ENCODE measurements around the gene CRK. TPM values are rescaled to one million over a fixed set of nuclear protein-coding genes. Genes with fewer than 3 reads are reported as not detected.

The CRK gene
- total and polyA plus RNA-seq, 11 donors = 17.0 to 49.0 (median 42.2) TPM

DNA sequence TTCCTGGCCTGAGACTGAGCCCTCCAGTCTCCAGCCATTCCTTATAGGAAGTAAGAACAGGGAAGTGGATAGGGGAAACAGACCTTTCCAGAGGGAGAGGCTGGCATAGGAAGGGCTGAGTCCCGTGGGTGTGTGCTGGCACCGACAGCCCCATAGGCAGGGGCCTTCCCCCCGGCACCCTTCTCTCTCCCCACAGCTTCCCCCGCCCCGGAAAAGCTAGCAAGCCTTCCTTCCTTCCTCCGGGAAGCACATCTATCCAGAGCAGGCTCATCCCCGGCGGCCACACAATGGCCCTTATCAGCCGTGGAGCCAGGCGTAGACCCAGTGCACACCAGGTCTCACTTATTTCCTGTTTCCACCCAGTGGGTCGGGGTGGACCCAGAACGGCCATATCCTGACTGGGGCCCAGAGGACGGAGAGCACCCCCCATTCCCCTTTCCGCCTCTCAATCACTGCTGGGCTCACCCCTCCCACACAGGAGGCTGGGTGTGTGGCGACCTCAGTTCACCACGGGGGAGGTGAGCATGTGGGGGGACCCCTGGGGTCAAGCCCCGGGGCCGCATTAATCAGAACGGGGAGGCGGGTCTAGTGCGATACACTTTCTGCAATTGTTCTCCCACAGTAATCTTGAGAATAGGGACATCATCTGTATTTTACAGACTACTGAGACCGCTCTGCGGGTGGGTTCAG, 37.4 kb upstream of the CRK start:
- no peaks in the 10 kb centered on the region for H3K9me3 ChIP-seq
- H3K27ac ChIP-seq = peak overlapping the region; percentile 86 to 100 (median 99)
- ATAC-seq (peak; percentile 5 to 57 (median 16)), DNase-seq (peak; percentile 66 to 83 (median 72))
- 30 to 49% (median 41%) methylated on average over 14 to 23 of the region's 23 CpGs for WGBS, 4 donors
- intact Hi-C loops (cut with DNase I) = loop anchor here in 6 of 10 donors (2.0 to 5.0 kb wide), 2 partner anchors 17 to 36 kb away; partner anchors contain the start of gene CRK (in 5 of the 6)
- peaks cover 0 to 38% (median 24%) of the 10 kb centered on the region in 9 donors for H3K36me3 ChIP-seq
- no peaks in the 10 kb centered on the region for H3K27me3 ChIP-seq
- H3K4me3 ChIP-seq = peak overlapping the region in 10 of 12 donors; percentile 59 to 86 (median 79)
- H3K4me1 ChIP-seq = peaks cover 13 to 90% (median 71%) of the 10 kb centered on the region in 12 donors
- TF ChIP-seq POLR2A (IDR thresholded peaks at IDR 0.05) = no peak

DNA sequence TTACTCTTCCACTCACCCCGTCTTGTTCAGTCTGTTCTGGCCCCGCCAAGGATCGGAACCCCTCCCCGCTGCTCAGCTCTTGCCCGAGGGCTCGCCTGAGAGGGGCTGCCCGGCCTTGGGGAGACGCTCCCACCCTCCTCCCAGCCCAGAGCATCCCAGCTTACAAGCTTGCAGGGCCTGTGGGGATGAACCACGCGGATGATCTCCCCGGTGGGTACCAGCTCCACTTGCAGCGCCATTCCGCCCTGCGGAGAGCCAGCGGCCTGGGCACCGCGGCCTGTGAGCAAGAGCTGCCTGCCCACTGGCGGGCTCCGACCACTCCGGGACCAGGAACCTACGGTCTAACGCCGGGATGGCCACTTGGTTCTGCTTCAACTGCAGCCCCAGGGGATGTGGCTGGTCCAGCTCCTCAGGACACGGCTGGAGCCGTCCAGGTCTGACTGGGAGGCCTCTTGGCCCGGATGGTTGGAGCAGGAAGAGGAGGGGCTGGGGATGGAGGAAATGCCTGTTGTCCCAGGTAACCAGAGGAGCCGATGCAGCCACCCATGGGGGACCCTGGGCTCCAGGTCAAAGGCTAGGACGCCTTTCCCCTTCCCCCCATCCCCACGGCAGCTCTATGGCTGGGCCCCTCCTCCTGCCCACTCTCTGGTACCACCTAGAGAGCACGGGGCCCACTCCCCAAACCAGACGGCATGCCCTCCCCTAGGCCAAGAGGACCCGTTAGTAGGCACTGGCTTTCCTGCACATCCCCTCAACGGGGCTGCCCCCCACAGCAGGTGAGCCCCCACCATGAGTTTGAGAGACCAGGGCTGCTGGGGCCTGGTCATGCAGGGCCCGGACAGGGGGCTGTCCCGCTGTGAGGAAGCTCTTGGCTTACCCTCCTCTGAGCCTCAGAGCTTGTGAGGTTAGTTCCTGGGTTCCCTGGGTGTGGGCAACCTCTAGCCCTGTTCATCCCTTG, 36.5 kb upstream of the CRK start, which contains the start of gene MYO1C:
Gene MYO1C (minus strand): TSS at position 438 of the 958 bp plus-strand sequence. CDS start 199 bp downstream, at position 239.
- peak in 3 of 5 donors; percentile 51 to 67 (median 59) for DNase-seq
- peaks cover 13 to 89% (median 70%) of the 10 kb centered on the region in 12 donors for H3K4me1 ChIP-seq
- WGBS, 4 donors = 41 to 60% (median 49%) methylated on average over 21 to 35 of the region's 35 CpGs
- H3K36me3 ChIP-seq = peaks cover 0 to 29% (median 18%) of the 10 kb centered on the region in 9 donors
- peak in 2 of 4 donors; percentile 2 to 5 for ATAC-seq
- peak within 1 kb of the TSS; percentile 86 to 100 (median 99) for H3K27ac ChIP-seq
- no peaks in the 10 kb centered on the region for H3K27me3 ChIP-seq
- peak within 1 kb of the TSS; percentile 37 to 86 (median 76) for H3K4me3 ChIP-seq
- TF ChIP-seq, protein P1, sequence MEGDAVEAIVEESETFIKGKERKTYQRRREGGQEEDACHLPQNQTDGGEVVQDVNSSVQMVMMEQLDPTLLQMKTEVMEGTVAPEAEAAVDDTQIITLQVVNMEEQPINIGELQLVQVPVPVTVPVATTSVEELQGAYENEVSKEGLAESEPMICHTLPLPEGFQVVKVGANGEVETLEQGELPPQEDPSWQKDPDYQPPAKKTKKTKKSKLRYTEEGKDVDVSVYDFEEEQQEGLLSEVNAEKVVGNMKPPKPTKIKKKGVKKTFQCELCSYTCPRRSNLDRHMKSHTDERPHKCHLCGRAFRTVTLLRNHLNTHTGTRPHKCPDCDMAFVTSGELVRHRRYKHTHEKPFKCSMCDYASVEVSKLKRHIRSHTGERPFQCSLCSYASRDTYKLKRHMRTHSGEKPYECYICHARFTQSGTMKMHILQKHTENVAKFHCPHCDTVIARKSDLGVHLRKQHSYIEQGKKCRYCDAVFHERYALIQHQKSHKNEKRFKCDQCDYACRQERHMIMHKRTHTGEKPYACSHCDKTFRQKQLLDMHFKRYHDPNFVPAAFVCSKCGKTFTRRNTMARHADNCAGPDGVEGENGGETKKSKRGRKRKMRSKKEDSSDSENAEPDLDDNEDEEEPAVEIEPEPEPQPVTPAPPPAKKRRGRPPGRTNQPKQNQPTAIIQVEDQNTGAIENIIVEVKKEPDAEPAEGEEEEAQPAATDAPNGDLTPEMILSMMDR (IDR thresholded peaks at IDR 0.05) = no peak
- TF ChIP-seq POLR2A (IDR thresholded peaks at IDR 0.05) = no peak
- H3K9me3 ChIP-seq = no peaks in the 10 kb centered on the region
- intact Hi-C loops (cut with DNase I) = loop anchor here in 6 of 10 donors (1.0 to 5.0 kb wide), 3 partner anchors 18 to 35 kb away; partner anchors contain the start of gene CRK (in 5 of the 6)

DNA sequence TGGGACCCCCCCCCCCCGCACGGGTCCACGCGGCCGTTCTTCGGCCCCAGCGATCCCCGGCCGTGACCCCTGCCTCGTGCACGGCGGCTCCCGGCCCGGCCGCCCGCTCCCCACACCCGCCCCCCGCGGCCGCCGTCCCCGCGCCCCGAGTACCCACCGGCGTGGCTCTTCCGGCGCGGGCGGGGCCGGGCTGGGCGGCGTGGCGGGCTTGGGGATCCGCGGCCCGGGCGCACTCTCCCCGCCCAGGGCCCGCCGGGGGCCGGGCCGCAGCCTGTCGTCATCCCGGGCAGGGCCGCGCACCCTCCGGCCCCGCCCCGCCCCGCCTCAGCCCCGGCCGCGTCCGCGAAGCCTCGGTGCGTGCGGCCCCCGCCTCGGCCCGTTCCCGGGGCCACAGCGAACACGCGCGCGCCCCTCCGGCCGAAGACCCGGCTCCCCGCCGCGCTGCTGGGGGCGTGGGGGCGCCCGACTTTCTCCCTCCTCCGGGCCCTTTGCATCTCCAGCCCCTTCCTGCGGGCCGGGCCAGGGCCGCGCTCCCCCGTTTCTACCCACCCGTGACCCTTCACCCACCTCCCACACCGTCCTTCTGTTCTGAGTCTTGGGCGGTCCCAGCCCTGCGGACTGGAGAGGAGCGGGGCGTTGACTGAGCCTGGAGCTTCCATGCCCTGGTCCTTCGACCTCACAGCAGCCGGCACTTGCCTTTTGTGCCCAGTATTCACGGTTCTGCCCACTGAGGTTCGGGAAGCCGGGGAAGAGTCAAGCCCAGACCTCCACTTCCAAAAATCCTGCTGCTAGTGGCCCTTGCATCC, 35.6 kb upstream of the CRK start:
- WGBS, 4 donors = 1 to 6% (median 3%) methylated on average over 25 to 94 of the region's 94 CpGs
- TF ChIP-seq POLR2A (IDR thresholded peaks at IDR 0.05) = peak in 1 of 2 donors; percentile 2
- TF ChIP-seq, protein P1 (IDR thresholded peaks at IDR 0.05) = no peak
- peaks cover 0 to 20% (median 14%) of the 10 kb centered on the region in 9 donors for H3K36me3 ChIP-seq
- ATAC-seq (peak in 3 of 4 donors; percentile 29 to 65 (median 60)), DNase-seq (peak; percentile 82 to 88 (median 82))
- peak overlapping the region; percentile 91 to 100 (median 99) for H3K27ac ChIP-seq
- H3K27me3 ChIP-seq = no peaks in the 10 kb centered on the region
- H3K4me1 ChIP-seq = peaks cover 13 to 91% (median 75%) of the 10 kb centered on the region in 12 donors
- H3K9me3 ChIP-seq = no peaks in the 10 kb centered on the region
- H3K4me3 ChIP-seq = peak overlapping the region; percentile 37 to 86 (median 79)
- intact Hi-C loops (cut with DNase I) = loop anchor here in 6 of 10 donors (1.0 to 5.0 kb wide), 4 partner anchors 19 to 35 kb away; partner anchors contain the start of gene CRK (in 6 of the 6)
